ENCODE data around the gene DDX23. TPM values are rescaled to one million over a fixed set of nuclear protein-coding genes. Genes with fewer than 3 reads are reported as not detected.

DDX23 gene
- total RNA-seq, 1 experiment from 2014 or later = 82.8 TPM

- no peak for DNase-seq (ENCODE audit: low read depth)
These were observed 51.0 kb downstream of the DDX23 start for GRCh38 chr12:48800971-48801370.

- no peak for DNase-seq (ENCODE audit: low read depth)
These were observed 51.5 kb downstream of the DDX23 start for GRCh38 chr12:48800457-48800856.

DNA sequence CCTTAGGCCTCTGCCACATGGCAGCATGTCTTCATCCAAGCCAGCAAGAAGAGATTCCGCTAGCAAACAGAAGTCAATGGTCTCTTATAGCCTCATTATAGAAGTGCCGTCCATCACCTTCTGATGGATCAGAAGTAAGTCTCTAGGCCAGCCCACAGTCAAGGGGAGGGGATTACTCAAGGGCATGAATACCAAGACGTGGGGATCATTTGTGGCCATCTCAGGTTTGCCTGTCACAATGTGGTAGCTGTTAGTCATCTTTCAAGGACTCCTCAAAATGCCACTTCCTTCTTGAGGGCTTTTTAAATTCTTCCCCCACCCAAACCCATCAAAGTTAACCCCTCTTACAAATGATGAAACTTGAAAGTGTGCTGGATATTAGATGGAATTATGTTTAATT, 55.0 kb downstream of the DDX23 start:
- peak; percentile 27 for DNase-seq (ENCODE audit: low read depth)

DNA sequence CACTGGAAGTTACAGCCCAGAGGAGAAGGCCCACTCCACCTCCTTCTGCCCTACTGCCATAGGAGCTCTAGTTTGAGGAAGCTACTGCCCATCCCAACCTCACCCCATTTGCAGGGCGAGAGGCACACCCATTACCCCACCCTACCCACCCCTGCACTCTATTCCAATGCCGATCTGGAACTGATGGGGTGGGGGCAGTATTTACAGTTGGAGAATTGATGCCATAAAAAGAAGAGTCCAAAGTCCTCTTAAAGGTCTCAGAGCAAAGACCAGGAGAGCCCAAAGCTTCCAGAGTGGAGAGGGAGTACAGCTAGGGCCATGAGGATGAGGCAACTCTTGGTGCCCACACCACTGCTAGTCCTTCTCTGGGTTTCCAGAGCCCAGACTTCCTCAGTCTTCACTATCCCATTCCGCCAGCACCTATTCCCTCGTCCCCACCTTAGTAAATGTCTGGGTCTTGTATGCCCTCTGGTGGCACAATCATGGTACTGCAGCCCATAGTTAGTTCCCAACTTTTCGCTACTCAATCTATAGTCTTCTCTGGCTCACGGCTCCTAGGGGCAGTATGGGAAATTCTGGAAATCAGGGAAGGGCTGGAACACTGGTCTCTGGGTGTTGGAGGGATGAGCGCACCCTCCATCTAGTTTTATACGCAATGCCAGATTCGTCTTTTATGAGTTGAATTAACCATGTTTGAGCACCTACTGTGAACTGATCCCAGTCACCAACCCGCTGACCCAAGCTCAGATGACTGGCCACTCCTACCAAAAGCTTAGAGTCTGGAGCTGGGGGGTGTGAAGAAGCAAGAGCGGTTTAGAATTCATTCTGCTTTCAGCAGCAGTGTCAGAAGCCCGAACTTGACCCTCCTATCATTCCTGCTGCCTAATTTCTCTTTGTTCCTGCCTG, 56.2 kb downstream of the DDX23 start:
- peak; percentile 81 for DNase-seq (ENCODE audit: low read depth)

DNA sequence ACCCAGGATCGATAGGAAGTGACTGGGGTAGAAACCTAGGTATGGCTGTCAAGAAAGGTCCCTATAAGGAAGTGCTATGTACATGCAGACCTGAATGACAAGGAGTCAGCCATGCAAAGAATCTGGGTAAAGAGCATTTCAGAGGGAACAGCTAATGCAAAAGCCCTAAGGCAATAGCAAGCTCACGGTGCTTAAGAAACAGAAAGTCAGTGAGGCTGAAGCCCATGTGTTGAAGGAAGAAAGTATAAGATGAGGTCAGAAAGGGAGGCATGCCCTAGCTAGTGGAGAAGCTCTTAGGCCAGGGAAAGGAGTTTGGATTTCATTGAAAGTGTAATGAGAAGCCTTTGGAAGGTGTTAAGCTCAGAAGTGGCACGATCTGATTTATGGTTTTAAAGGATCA, 57.1 kb downstream of the DDX23 start:
- DNase-seq (ENCODE audit: low read depth) = no peak

DNA sequence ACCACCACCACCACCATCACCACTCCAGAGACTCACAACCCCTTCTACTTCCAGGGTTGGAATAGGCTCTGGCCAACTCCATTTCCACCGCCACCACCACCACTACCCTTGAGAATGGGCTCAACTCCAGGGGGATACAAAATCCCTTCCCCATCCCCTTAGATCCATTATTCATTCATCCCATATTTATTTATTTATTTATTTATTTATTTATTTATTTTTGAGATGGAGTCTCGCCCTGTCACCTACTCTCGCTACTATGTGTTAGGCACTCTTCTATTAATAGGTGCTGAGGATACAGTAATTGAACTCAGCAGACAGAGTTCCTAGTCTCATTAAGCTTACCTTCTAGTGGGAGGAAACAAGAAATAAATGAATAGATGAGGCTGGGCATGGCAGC, 58.3 kb downstream of the DDX23 start:
- no peak for DNase-seq (ENCODE audit: low read depth)

GRCh38 chr12:48789858-48790326, 62.1 kb downstream of the DDX23 start:
- DNase-seq (ENCODE audit: low read depth) = no peak

DNA sequence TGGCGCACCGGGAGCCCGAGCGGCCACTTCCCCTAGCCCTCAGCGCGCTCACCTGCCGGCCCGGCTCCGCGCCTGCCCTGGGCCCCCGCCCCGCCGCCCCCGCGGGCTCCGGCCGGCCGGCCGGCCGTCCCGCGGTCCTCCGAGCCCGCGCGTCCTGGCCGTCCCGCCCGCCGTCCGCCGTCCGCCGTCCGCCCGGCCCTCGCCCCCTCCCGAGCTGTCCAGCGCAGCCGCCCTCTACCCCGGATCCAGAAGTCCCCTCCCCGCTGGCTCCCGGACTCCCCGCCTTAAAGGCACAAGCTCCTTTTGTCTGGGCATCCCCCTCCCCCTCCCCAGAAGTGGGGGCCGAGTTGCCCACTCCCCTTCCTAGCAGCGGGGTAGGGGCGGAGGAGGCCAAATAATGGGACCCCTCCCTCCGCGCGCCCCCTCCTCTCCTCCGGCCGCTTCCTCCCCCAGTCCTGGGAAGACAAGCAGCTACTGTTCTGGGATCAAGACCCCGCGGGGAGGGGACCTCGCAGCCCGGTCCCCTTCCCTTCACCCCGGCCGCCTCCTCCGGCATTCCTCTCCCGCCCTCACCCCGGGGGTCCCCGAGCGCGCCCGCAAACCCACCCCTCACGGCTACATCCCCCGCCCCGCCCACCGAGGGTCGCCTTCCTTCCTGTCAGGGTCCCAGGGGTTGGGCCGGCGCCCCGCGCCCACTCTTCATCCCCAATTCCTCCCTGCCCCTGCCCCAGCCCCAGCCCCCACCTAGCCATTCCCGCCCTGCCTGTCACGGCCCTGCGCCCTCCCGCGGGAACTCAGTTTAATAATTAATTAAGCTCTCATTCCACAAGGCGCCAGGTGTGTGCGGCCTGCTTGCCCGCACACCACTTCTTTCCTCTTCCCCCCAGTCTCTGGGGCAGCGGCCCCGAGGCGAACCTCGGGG, 62.8 kb downstream of the DDX23 start, which contains the start of gene ADCY6:
Gene ADCY6 (minus strand): TSS at position 236 of the 922 bp plus-strand sequence. CDS start 5,655 bp downstream, outside the sequence.
- peak; percentile 28 for DNase-seq (ENCODE audit: low read depth)

- no peak for DNase-seq (ENCODE audit: low read depth)
These were observed 63.5 kb downstream of the DDX23 start for GRCh38 chr12:48788524-48788853.

GRCh38 chr12:48787791-48788523, 64.0 kb downstream of the DDX23 start:
- DNase-seq (ENCODE audit: low read depth) = no peak

DNA sequence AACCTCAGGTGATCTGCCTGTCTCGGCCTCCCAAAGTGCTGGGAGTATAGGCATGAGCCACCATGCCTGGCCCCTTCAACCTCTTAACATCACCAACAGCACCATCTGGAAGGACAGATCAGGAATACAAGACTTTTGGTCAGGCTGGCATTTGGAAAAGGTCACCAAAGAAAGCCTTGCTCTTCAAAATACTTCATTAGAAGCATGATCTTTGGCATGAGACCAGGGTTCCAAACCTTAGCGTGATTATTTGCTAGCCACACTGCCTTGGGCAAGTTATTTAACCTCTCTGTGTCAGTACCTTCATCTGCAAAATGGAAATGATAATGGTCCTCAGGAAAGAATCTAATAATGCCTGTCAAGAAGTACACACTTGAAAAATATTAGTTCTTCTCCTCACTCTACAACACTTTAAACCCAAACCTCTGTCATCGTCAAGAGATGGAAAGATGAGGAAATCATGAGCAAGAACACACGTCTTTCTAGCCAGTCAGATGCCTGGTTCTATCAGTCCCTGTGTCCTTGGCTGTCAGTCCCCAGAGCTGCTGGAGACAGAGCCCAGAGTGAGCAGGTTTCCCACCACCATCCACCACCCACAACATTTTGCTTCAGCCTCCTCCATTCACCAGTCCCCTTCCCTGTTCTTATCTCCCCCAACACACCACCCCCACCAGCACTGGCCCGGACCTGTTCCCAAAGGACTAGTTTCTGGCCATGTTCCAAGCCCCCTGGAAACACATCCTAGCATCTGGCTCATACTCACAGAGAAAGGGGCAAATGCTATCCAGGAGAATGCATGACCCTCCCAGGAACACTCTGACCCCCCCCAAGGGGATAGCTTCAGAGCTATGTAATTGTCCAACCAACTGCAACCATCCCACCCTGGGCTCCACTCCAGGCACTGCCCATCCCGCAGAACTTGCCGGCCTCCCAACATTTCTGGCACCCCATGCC, 65.1 kb downstream of the DDX23 start:
- no peak for DNase-seq (ENCODE audit: low read depth)

DNA sequence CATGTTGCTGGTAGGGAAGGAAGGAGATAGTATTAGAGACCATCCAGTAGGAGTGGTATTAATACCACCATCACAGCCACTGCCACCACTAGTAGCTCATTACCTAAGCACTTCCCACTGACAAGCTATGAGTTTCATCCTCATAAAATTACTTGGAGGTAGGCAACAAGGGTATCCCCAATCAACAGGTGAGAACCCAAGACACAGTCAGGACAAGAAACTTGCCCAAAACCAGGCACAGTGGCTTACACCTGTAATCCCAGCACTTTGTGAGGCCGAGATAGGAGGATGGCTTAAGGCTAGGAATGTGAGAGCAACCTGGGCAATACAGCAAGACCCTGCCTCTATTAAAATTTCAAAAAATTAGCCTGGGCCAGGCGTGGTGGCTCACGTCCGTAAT, 68.5 kb downstream of the DDX23 start:
- DNase-seq (ENCODE audit: low read depth) = no peak

DNA sequence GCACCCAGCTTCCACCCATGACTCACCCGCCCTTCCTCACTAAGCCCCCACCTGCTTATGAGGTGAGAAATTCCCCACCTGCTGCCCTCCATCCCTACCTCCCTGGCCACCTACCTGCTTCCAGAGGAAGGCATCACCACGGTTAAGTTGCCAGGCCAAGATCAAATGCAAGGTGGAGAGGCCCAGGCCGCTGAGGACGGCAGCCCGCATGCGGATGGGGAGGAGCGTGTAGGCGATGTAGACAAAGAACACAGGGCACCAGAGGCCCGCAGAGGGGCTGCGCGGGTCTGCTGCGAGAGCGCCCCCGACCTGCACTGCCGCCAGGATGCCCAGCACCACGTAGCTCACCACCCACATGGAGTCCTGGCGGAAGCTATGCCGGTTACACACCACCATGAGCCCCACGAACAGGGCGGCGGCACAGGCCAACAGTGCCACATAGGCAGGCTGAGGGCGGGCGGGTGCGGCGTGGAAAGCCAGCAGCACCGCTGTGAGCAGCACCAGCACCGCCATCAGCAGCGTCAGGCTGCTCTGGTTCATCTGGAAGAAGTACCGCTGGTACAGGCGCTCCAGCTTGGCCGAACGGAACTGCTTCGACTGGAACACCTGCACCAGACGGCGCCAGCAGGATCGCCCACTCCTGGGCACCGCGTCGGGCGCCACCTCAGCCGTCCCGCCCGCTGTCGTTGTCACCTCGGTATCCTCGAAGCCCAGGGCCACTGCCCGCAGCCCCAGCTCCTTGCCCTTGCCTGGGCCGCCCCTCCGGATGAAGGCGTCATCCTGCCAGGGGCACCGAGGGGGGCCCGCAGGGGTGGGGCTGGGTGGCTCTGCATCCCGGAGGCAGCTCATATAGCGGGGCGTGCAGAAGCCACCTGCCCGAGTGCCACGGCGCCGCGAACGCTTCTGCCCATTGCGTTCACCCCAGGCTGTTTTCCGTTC, 69.2 kb downstream of the DDX23 start:
- no peak for DNase-seq (ENCODE audit: low read depth)

GRCh38 chr12:48781750-48782456, 70.1 kb downstream of the DDX23 start:
- DNase-seq (ENCODE audit: low read depth) = no peak

GRCh38 chr12:48780381-48781025, 71.5 kb downstream of the DDX23 start:
- no peak for DNase-seq (ENCODE audit: low read depth)

- DNase-seq (ENCODE audit: low read depth) = peak; percentile 63
These were observed 72.1 kb downstream of the DDX23 start for GRCh38 chr12:48779869-48780268.
